ENCODE results near the gene RPL27A.
"Not testable (repeated sequence)": the region's sequence is repeated elsewhere in the genome, so short reads cannot be mapped to it uniquely, and the experiment has no call there.

The RPL27A gene

GRCh38 chr11:8652140-8652539, 30.5 kb upstream of the RPL27A start:
- DNase-seq (ENCODE audit: insufficient read length): no peak
- FAIRE-seq: no peak
- TF ChIP-seq POLR2AphosphoS5 (IDR thresholded peaks at IDR 0.05; ENCODE audit: low read depth, low read length): no peak
- no peak for TF ChIP-seq TAF1 (IDR thresholded peaks at IDR 0.05; ENCODE audit: borderline replicate concordance, low read depth, low read length)
- no peak for TF ChIP-seq POLR2A (IDR thresholded peaks at IDR 0.05; ENCODE audit: low read depth, low read length)

- no peak for FAIRE-seq
- no peak for DNase-seq (ENCODE audit: insufficient read length)
- TF ChIP-seq POLR2AphosphoS5 (IDR thresholded peaks at IDR 0.05; ENCODE audit: low read depth, low read length) (no peak), POLR2A (IDR thresholded peaks at IDR 0.05; ENCODE audit: low read depth, low read length) (no peak), TAF1 (IDR thresholded peaks at IDR 0.05; ENCODE audit: borderline replicate concordance, low read depth, low read length) (no peak)
Measured at GRCh38 chr11:8654503-8654902, 28.1 kb upstream of the RPL27A start.

DNA sequence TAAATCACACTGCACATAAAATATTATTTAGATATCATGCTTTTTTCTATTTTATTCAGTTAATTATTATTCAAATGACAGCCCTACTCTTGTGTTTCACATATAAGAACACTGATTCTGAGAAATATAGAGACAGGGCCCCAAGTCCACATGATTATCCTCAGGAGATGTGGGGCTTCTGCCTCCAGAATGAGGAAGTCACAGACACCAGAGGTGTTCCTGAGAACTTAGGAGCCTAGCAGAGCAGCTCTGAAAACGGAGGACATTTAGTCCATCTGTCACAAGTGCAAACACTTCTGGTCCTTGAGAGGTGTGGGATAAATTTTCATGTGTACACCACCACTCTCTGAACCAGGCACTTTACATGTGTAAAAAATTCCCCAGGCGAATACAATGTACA, 26.3 kb upstream of the RPL27A start:
- no peak for TF ChIP-seq POLR2A (IDR thresholded peaks at IDR 0.05; ENCODE audit: low read depth, low read length)
- no peak for TF ChIP-seq POLR2AphosphoS5 (IDR thresholded peaks at IDR 0.05; ENCODE audit: low read depth, low read length)
- TF ChIP-seq TAF1 (IDR thresholded peaks at IDR 0.05; ENCODE audit: borderline replicate concordance, low read depth, low read length): no peak
- FAIRE-seq: no peak
- no peak for DNase-seq (ENCODE audit: insufficient read length)

GRCh38 chr11:8658321-8659057, 24.1 kb upstream of the RPL27A start:
- DNase-seq (ENCODE audit: insufficient read length): no peak
- FAIRE-seq: no peak
- TF ChIP-seq TAF1 (IDR thresholded peaks at IDR 0.05; ENCODE audit: borderline replicate concordance, low read depth, low read length) (no peak), POLR2AphosphoS5 (IDR thresholded peaks at IDR 0.05; ENCODE audit: low read depth, low read length) (no peak), POLR2A (IDR thresholded peaks at IDR 0.05; ENCODE audit: low read depth, low read length) (no peak)

DNA sequence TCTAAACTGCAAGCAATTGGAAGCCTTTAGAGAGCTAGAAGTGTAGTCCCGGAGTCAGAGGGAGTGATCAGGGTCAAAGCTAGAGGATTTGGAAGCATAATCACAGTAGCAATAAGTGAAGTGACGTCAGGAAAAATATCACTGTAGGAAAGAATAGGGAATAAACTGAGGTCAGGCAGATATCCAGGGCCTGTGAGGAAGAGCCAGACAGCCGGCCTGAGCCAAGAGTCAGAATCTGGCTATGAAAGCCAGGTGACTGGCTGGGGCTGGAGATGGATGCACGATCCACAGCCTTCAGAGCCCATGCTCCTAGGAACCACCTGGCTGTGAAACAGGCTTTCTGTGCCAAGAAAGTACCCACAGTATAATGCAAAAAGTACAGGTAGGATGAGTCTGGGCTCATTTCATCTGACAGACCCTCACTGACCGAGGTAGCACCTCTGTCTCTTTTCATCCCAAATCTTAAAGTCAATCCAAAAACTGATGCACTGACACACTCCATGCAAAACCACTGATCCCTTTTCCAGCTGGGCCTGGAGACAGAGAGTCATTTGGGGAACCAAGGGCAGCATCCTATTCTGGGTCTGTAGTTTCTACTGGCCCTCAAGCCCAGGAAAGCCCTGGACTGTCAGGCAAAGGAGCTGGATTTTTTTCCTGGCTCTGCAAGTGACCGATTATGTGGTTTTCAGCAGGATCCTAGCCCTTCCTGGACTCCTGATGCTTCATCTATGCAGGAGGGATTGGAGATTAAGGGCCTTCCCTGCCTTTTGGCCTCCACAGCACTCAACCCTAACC, 21.4 kb upstream of the RPL27A start:
- DNase-seq (ENCODE audit: insufficient read length) (no peak), FAIRE-seq (no peak)
- no peak for TF ChIP-seq TAF1 (IDR thresholded peaks at IDR 0.05; ENCODE audit: borderline replicate concordance, low read depth, low read length)

GRCh38 chr11:8665222-8665621, 17.4 kb upstream of the RPL27A start:
- FAIRE-seq: no peak
- TF ChIP-seq TAF1 (IDR thresholded peaks at IDR 0.05; ENCODE audit: borderline replicate concordance, low read depth, low read length) (no peak), POLR2AphosphoS5 (IDR thresholded peaks at IDR 0.05; ENCODE audit: low read depth, low read length) (no peak), POLR2A (IDR thresholded peaks at IDR 0.05; ENCODE audit: low read depth, low read length) (no peak)
- no peak for DNase-seq (ENCODE audit: insufficient read length)

- DNase-seq (ENCODE audit: insufficient read length); FAIRE-seq: not testable (repeated sequence)
Measured at GRCh38 chr11:8670081-8670480, 12.5 kb upstream of the RPL27A start.

- TF ChIP-seq POLR2A (IDR thresholded peaks at IDR 0.05; ENCODE audit: low read depth, low read length) (no peak), TAF1 (IDR thresholded peaks at IDR 0.05; ENCODE audit: borderline replicate concordance, low read depth, low read length) (no peak), POLR2AphosphoS5 (IDR thresholded peaks at IDR 0.05; ENCODE audit: low read depth, low read length) (no peak)
- DNase-seq (ENCODE audit: insufficient read length) (no peak), FAIRE-seq (no peak)
Measured at GRCh38 chr11:8671193-8671612, 11.4 kb upstream of the RPL27A start.

GRCh38 chr11:8671651-8672062, 10.9 kb upstream of the RPL27A start:
- DNase-seq (ENCODE audit: insufficient read length) (no peak), FAIRE-seq (no peak)
- TF ChIP-seq POLR2A (IDR thresholded peaks at IDR 0.05; ENCODE audit: low read depth, low read length): no peak
- TF ChIP-seq TAF1 (IDR thresholded peaks at IDR 0.05; ENCODE audit: borderline replicate concordance, low read depth, low read length): no peak
- no peak for TF ChIP-seq POLR2AphosphoS5 (IDR thresholded peaks at IDR 0.05; ENCODE audit: low read depth, low read length)

GRCh38 chr11:8672346-8672745, 10.2 kb upstream of the RPL27A start:
- FAIRE-seq (no peak), DNase-seq (ENCODE audit: insufficient read length) (no peak)
- TF ChIP-seq POLR2AphosphoS5 (IDR thresholded peaks at IDR 0.05; ENCODE audit: low read depth, low read length) (no peak), TAF1 (IDR thresholded peaks at IDR 0.05; ENCODE audit: borderline replicate concordance, low read depth, low read length) (no peak), POLR2A (IDR thresholded peaks at IDR 0.05; ENCODE audit: low read depth, low read length) (no peak)

DNA sequence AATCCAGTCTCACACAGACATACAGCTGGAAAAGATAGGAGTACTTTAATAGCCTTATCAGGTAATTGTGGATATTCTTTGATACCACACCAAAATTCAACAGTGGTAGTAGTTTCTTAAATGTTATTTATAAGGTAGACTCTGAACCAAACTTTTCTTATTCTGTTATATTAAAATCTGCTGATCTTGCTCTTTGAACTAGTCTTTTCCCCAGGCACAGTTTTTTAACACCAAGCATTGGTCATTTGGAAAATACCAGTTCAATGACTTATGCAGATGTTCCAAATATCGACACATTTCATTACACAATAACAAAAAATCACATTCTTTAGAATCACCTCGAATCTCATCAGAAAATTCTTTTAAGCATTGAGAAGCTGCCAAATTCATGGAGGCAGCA, 7.7 kb upstream of the RPL27A start:
- DNase-seq (ENCODE audit: insufficient read length) (no peak), FAIRE-seq (no peak)
- TF ChIP-seq POLR2AphosphoS5 (IDR thresholded peaks at IDR 0.05; ENCODE audit: low read depth, low read length) (no peak), POLR2A (IDR thresholded peaks at IDR 0.05; ENCODE audit: low read depth, low read length) (no peak)

DNA sequence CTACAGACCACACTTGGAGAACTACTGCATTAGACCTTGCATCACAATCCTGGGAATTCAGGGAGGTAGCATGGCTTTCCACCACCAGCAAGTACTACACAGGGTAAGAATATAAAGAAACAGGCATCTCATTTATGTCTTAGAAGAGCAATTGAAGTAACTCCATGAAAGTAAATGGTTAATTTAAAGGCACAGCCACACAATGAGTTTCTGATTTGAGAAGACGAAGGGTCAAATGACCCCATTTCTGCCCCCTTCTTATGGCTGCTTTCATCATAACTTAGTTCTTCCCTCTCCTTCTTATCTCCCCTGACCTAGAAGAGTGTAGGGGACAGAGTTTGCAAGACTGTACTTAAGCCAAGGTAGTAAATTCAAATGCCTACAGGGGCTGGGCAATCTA, 6.1 kb upstream of the RPL27A start:
- no peak for TF ChIP-seq TAF1 (IDR thresholded peaks at IDR 0.05; ENCODE audit: borderline replicate concordance, low read depth, low read length)
- no peak for TF ChIP-seq POLR2A (IDR thresholded peaks at IDR 0.05; ENCODE audit: low read depth, low read length)
- TF ChIP-seq POLR2AphosphoS5 (IDR thresholded peaks at IDR 0.05; ENCODE audit: low read depth, low read length): no peak
- DNase-seq (ENCODE audit: insufficient read length) (no peak), FAIRE-seq (no peak)

Measured in GM12892 (cell line).